HG03442 (cell line): ENCODE results near the gene NDUFB6.
"Not testable (repeated sequence)": the region's sequence is repeated elsewhere in the genome, so short reads cannot be mapped to it uniquely, and the experiment has no call there.

ENCODE experiments used
- ATAC-seq: cut with Tn5 transposase; IDR thresholded peaks from one replicate; pipeline ENCODE4 v1.9.1; 2021; ENCODE audit warnings: mild to moderate bottlenecking, moderate library complexity; ENCODE audit not compliant: unreplicated experiment

The NDUFB6 gene

GRCh38 chr9:32524892-32525708, 47.9 kb downstream of the NDUFB6 start:
- ATAC-seq = peak; percentile 20

- not testable (repeated sequence) for ATAC-seq
Observed at GRCh38 chr9:32524558-32524891, 48.4 kb downstream of the NDUFB6 start.

- no peak for ATAC-seq
Observed at GRCh38 chr9:32523910-32524309, 49.0 kb downstream of the NDUFB6 start.

GRCh38 chr9:32518276-32518675, 54.7 kb downstream of the NDUFB6 start:
- no peak for ATAC-seq

- no peak for ATAC-seq
Observed at GRCh38 chr9:32516241-32516640, 56.7 kb downstream of the NDUFB6 start.

GRCh38 chr9:32508728-32509127, 64.2 kb downstream of the NDUFB6 start:
- ATAC-seq = no peak

- no peak for ATAC-seq
Observed at GRCh38 chr9:32503008-32503407, 70.0 kb downstream of the NDUFB6 start.
